ENCODE data around the gene CYP27C1.

DNA sequence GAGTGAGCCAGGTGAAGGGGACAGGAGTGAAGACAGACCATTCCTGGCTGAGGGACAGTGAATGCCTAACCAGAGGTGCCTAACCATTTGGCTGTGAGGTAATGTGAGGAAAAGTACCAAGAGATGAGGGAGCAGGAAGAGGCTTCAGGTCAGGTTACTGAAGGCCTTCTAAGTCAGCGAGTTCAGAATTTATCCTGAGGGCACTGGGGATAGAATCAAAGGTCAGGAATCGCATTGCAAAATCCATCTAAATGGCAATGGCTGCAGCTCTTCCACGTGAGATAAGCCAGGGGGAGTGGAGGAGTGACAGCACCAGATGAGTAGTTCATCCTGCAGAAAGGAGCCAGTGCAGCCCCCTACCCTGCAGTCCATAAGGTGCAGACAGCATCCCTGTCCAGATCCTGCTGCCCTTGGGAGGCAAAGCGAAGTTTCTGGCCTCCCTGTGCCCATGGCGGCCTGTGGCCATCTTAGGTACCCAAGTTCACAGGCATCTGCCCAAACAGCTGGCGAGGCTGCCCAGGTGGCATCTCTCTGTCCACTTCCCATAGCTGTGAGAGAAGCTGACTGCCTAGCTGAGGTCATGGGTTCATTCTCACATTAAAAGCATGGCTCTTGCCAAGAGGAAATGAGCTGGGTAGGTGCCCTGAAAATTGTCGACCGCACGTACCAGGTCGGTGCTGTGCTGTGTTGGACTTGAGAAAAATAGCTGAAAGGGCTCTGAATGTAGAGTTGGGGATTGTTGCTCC is 49.5 kb downstream of the CYP27C1 start:
- TF ChIP-seq CTCF (IDR thresholded peaks at IDR 0.05) (no peak), POLR2A (IDR thresholded peaks at IDR 0.05) (no peak)

Data from lower leg skin (tissue), 3 donors.